IMR-90 (cell line): ENCODE measurements around the gene ZNF827. TPM values are rescaled to one million over a fixed set of nuclear protein-coding genes. Genes with fewer than 3 reads are reported as not detected.

Experiments used
- ATAC-seq: fragments of 200-7000 bp; cut with Tn5 transposase; 2 replicates; pipeline ENCODE4 v1.9.1; 2020; ENCODE audit warnings: low read depth, mild to moderate bottlenecking, moderate library complexity
- BruUV-seq: library from RNA; stranded (reverse); fragments of 400-500 nt; replicated peaks from 2 replicates; lab custom pipeline; 2021; lab: Mats Ljungman, UMichigan
- CTCF ChIA-PET: fragments of 300-600 bp; formaldehyde crosslinking; extraction: SDS; loops from one replicate; lab custom pipeline; 2021; ENCODE audit warnings: antibody characterized with exemption; lab: Yijun Ruan, JAX
- POLR2A ChIA-PET: fragments of 300-600 bp; sonication (Branson Sonifier 250); formaldehyde crosslinking; loops from one replicate; lab custom pipeline; 2022; ENCODE audit warnings: antibody characterized with exemption; ENCODE audit not compliant: unreplicated experiment; lab: Charles Lee
- DNase-seq: peaks from one replicate; pipeline ENCODE4 v3.0.0; 2013
- H2AFZ ChIP-seq: replicated peaks from 2 replicates; pipeline ENCODE3; 2013; ENCODE audit warnings: low read length, mild to moderate bottlenecking; ENCODE audit not compliant: poor library complexity
- H2AK5ac ChIP-seq: 2 replicates; pipeline ENCODE4 v1.6.1; 2013; ENCODE audit warnings: low read depth, low read length, inconsistent platforms
- H2AK9ac ChIP-seq: replicated peaks from 2 replicates; pipeline ENCODE3; 2013; ENCODE audit warnings: mild to moderate bottlenecking, low read depth, low read length, moderate library complexity; ENCODE audit not compliant: poor library complexity
- H2BK120ac ChIP-seq: 2 replicates; pipeline ENCODE4 v1.6.1; 2013; ENCODE audit warnings: low read depth, low read length, inconsistent platforms
- H2BK15ac ChIP-seq: 3 replicates; pipeline ENCODE4 v1.6.1; 2013; ENCODE audit warnings: low read depth, low read length, inconsistent platforms
- H2BK20ac ChIP-seq: 2 replicates; pipeline ENCODE4 v1.6.1; 2013; ENCODE audit warnings: low read depth, mild to moderate bottlenecking, inconsistent platforms, low read length, moderate library complexity
- H2BK5ac ChIP-seq: 2 replicates; pipeline ENCODE4 v1.6.1; 2013; ENCODE audit warnings: mild to moderate bottlenecking, low read depth, low read length, inconsistent platforms; ENCODE audit not compliant: poor library complexity, severe bottlenecking
- H3K14ac ChIP-seq: replicated peaks from 2 replicates; pipeline ENCODE4 v1.6.1; 2013; ENCODE audit warnings: low read depth, low read length, inconsistent platforms
- H3K18ac ChIP-seq: 2 replicates; pipeline ENCODE4 v1.6.1; 2013; ENCODE audit warnings: low read depth, low read length, control low read depth
- H3K23ac ChIP-seq: 2 replicates; pipeline ENCODE4 v1.6.1; 2013; ENCODE audit warnings: low read depth, low read length, inconsistent platforms
- H3K27ac ChIP-seq: 2 replicates; pipeline ENCODE4 v1.5.1; 2013; ENCODE audit warnings: mild to moderate bottlenecking, control low read depth, low read length; ENCODE audit not compliant: insufficient read depth
- H3K27me3 ChIP-seq: 2 replicates; pipeline ENCODE4 v1.6.1; 2013; ENCODE audit warnings: low read length; ENCODE audit not compliant: control insufficient read depth, insufficient read depth
- H3K36me3 ChIP-seq: 2 replicates; pipeline ENCODE4 v1.6.1; 2013; ENCODE audit warnings: low read length, mixed read lengths; ENCODE audit not compliant: control insufficient read depth, insufficient read depth
- H3K4ac ChIP-seq: 2 replicates; pipeline ENCODE4 v1.6.1; 2013; ENCODE audit warnings: low read depth, low read length, inconsistent platforms
- H3K4me1 ChIP-seq: 2 replicates; pipeline ENCODE4 v1.6.1; 2013; ENCODE audit warnings: low read length, mixed read lengths; ENCODE audit not compliant: control insufficient read depth, insufficient read depth
- H3K4me2 ChIP-seq: 2 replicates; pipeline ENCODE4 v1.6.1; 2013; ENCODE audit warnings: low read depth, mild to moderate bottlenecking, control low read depth, low read length, moderate library complexity
- H3K4me3 ChIP-seq: 2 replicates; pipeline ENCODE4 v1.5.1; 2013; ENCODE audit warnings: low read depth, mild to moderate bottlenecking, control low read depth, low read length, moderate library complexity; ENCODE audit not compliant: insufficient read depth
- H3K56ac ChIP-seq: 2 replicates; pipeline ENCODE4 v1.6.1; 2013; ENCODE audit warnings: low read length, inconsistent platforms; ENCODE audit not compliant: insufficient read depth; ENCODE audit errors: extremely low read depth
- H3K79me1 ChIP-seq, 2 experiments: 2 replicates each; pipeline ENCODE4 v1.6.1; 2013; ENCODE audit warnings: low read length in 2 of 2, inconsistent platforms in 1 of 2, low read depth in 1 of 2
- H3K9ac ChIP-seq: 2 replicates; pipeline ENCODE4 v1.6.1; 2013; ENCODE audit warnings: low read depth, low read length, control low read depth
- H3K9me1 ChIP-seq: 2 replicates; pipeline ENCODE4 v1.6.1; 2013; ENCODE audit warnings: low read length, inconsistent platforms; ENCODE audit not compliant: insufficient read depth
- H3K9me3 ChIP-seq: 2 replicates; pipeline ENCODE4 v1.6.1; 2013; ENCODE audit warnings: low read length; ENCODE audit not compliant: control insufficient read depth, insufficient read depth
- H4K20me1 ChIP-seq: 2 replicates; pipeline ENCODE4 v1.6.1; 2013; ENCODE audit warnings: low read length, inconsistent platforms; ENCODE audit not compliant: insufficient read depth
- H4K5ac ChIP-seq: 2 replicates; pipeline ENCODE4 v1.6.1; 2013; ENCODE audit warnings: mild to moderate bottlenecking, low read depth, low read length, control low read depth
- H4K8ac ChIP-seq, 2 experiments: 2 replicates each; pipeline ENCODE4 v1.6.1; 2013; ENCODE audit warnings: low read depth in 2 of 2, low read length in 2 of 2, control low read depth in 1 of 2, inconsistent platforms in 1 of 2
- H4K91ac ChIP-seq: 2 replicates; pipeline ENCODE4 v1.6.1; 2013; ENCODE audit warnings: low read depth, low read length, inconsistent platforms; ENCODE audit not compliant: insufficient read depth
- BHLHE40 ChIP-seq: fragments of 150-350 bp; IDR thresholded peaks from 2 replicates; pipeline ENCODE4 v1.6.1; 2016; ENCODE audit warnings: mild to moderate bottlenecking, low read depth, low read length
- CEBPB ChIP-seq: IDR thresholded peaks from 2 replicates; pipeline ENCODE4 v1.6.1; 2012; ENCODE audit warnings: low read depth, low read length, improper control_type of control experiment
- CHD1 ChIP-seq: IDR thresholded peaks from 2 replicates; pipeline ENCODE4 v1.6.1; 2012; ENCODE audit warnings: low read depth, low read length, improper control_type of control experiment
- CTCF ChIP-seq: conservative IDR thresholded peaks from 2 replicates; pipeline ENCODE4 v1.5.1; 2012; ENCODE audit warnings: mild to moderate bottlenecking, low read depth, low read length, improper control_type of control experiment
- FOS ChIP-seq: fragments of 150-350 bp; IDR thresholded peaks from 2 replicates; pipeline ENCODE4 v1.6.1; 2016; ENCODE audit warnings: low read depth, low read length
- MAFK ChIP-seq: IDR thresholded peaks from 2 replicates; pipeline ENCODE4 v1.6.1; 2012; ENCODE audit warnings: low read depth, low read length, improper control_type of control experiment
- MAZ ChIP-seq: IDR thresholded peaks from 2 replicates; pipeline ENCODE4 v1.6.1; 2012; ENCODE audit warnings: low read depth, mild to moderate bottlenecking, low read length, improper control_type of control experiment, moderate library complexity, borderline replicate concordance
- MXI1 ChIP-seq: IDR thresholded peaks from 2 replicates; pipeline ENCODE4 v1.6.1; 2012; ENCODE audit warnings: low read depth, mild to moderate bottlenecking, low read length, moderate library complexity, borderline replicate concordance
- RFX5 ChIP-seq: IDR thresholded peaks from 2 replicates; pipeline ENCODE4 v1.8.0; 2012; ENCODE audit warnings: low read depth, mild to moderate bottlenecking, low read length, moderate library complexity
- SMC3 ChIP-seq: fragments of 150-350 bp; IDR thresholded peaks from 2 replicates; pipeline ENCODE4 v1.6.1; 2016; ENCODE audit warnings: low read depth, mild to moderate bottlenecking, antibody characterized with exemption, low read length, moderate library complexity
- WGBS, 2 experiments: methylation state at CpG; one replicate each; pipeline versions ENCODE4 v1.1.5 to v1.1.7; 2013; ENCODE audit warnings: missing lambda C conversion rate in 2 of 2; ENCODE audit not compliant: insufficient read length in 1 of 2; ENCODE audit errors: extremely low coverage in 2 of 2; 5-methylcytosine and 5-hydroxymethylcytosine counted together
- dilution Hi-C: fragments of 300-500 bp; cut with HindIII; formaldehyde crosslinking; loops from one replicate; pipeline ENCODE4 v1.14.3; 2018; ENCODE audit warnings: low sequenced_read_pairs; ENCODE audit not compliant: unreplicated experiment
- in situ Hi-C: fragments of 300-500 bp; cut with MboI; formaldehyde crosslinking; loops from 3 replicates; pipeline ENCODE4 v1.14.3; 2019; ENCODE audit warnings: low sequenced_read_pairs, inconsistent platforms, mixed read lengths
- intact Hi-C: fragments of 100-400 bp; cut with micrococcal nuclease; formaldehyde crosslinking; loops from 2 replicates; pipeline ENCODE4 v1.10.0; 2022
- polyA plus RNA-seq, 3 experiments: library from polyadenylated mRNA; depleted of rRNA; stranded (reverse); fragments of >200 nt; gene quantifications; 2 replicates each; pipeline ENCODE4 v1.2.3, GENCODE V29; 2012; ENCODE audit warnings: low replicate concordance in 1 of 3
- total RNA-seq: library from RNA; depleted of rRNA; stranded (reverse); fragments of >200 nt; gene quantifications from 2 replicates; pipeline ENCODE4 v1.2.3, GENCODE V29; 2012

Gene ZNF827
- total and polyA plus RNA-seq, 2 of the 4 experiments (the other 2 are of a cell fraction) = 6.6 to 31.7 TPM

- Histone ChIP-seq H2BK15ac (no peak overlapping the region), H4K8ac (no peak overlapping the region), H3K18ac (no peak overlapping the region), H2AK9ac (no peak overlapping the region), H2AFZ (peak overlapping the region; percentile 34), H2BK120ac (no peak overlapping the region), H3K27me3 (no peaks in the 10 kb centered on the region), H2BK5ac (no peak overlapping the region), H3K79me1 (no peaks in the 10 kb centered on the region; a peak in 1 of 4 replicates), H3K36me3 (no peaks in the 10 kb centered on the region), H3K56ac (no peak overlapping the region), H4K91ac (no peak overlapping the region), H2AK5ac (peak overlapping the region; percentile 53), H4K5ac (no peak overlapping the region), H3K4ac (no peak overlapping the region), H3K4me1 (peaks cover 17% of the 10 kb centered on the region), H3K4me3 (no peak overlapping the region), H2BK20ac (no peak overlapping the region; the same call in 1 of the 2 replicates), H3K4me2 (no peak overlapping the region), H3K23ac (no peak overlapping the region), H3K14ac (no peak overlapping the region), H3K9ac (no peak overlapping the region), H4K20me1 (no peaks in the 10 kb centered on the region), H3K9me3 (no peaks in the 10 kb centered on the region), H3K27ac (no peak overlapping the region), H3K9me1 (peaks cover 8% of the 10 kb centered on the region)
- no CpG with 5 or more reads among the region's 5 CpGs for WGBS, 2 experiments
- DNase-seq = no peak
- ChIA-PET POLR2A (no interaction called here), CTCF (no interaction called here)
- dilution Hi-C loops = no loop called here
- no peak for ATAC-seq
- BruUV-seq = no TSS peak
- in situ Hi-C loops = no loop called here
- TF ChIP-seq MXI1 (no peak), CTCF (no peak), CHD1 (no peak), CEBPB (no peak), FOS (no peak), SMC3 (no peak), RFX5 (no peak), MAFK (no peak), MAZ (no peak), BHLHE40 (no peak)
- intact Hi-C loops = loop anchor here (2.0 to 10.0 kb wide), 3 partner anchors 13 to 515 kb away; partner anchors contain the start of gene SMAD1
These were observed 208.6 kb downstream of the ZNF827 start for GRCh38 chr4:145730026-145730425.
